ENCODE results near the gene UBE2E2. TPM values are rescaled to one million over a fixed set of nuclear protein-coding genes. Genes with fewer than 3 reads are reported as not detected.

The UBE2E2 gene
- total and polyA plus RNA-seq, 9 donors = 25.5 to 84.9 (median 38.5) TPM

DNA sequence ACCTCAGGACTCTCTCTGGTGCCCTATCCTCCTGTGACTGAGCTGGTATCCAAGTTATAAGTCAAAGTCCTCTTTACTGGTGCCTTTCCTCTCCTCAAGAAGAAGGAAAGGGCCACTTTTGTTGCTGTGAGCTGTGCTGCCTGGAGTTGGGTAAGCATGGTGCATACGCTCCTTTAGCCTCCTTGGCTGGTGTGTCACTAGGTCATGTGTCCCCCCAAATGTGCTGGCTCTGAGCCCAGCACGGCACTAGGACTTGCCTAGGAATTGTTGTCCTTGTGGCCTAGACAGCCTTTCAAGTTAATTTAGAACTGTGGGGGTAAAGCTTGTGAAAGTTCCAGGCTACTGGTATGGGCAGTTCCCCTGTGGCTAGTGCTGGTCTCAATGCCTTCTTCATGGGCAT, 113.8 kb downstream of the UBE2E2 start:
- Histone ChIP-seq H3K4me3 (no peak overlapping the region), H3K9me3 (no peaks in the 10 kb centered on the region), H3K27me3 (no peaks in the 10 kb centered on the region), H3K4me1 (ENCODE audit: insufficient read depth) (peaks cover 2% of the 10 kb centered on the region), H3K27ac (no peak overlapping the region), H3K36me3 (no peaks in the 10 kb centered on the region)
- TF ChIP-seq POLR2A (IDR thresholded peaks at IDR 0.05) = no peak
- TF ChIP-seq CTCF (IDR thresholded peaks at IDR 0.05) = no peak
- no peak for TF ChIP-seq EP300 (IDR thresholded peaks at IDR 0.05)
- WGBS, 3 donors = 96 to 100% (median 97%) methylated on average over 2 of the region's 2 CpGs
- intact Hi-C loops (cut with DNase I) = no loop called here
- no peak for DNase-seq

DNA sequence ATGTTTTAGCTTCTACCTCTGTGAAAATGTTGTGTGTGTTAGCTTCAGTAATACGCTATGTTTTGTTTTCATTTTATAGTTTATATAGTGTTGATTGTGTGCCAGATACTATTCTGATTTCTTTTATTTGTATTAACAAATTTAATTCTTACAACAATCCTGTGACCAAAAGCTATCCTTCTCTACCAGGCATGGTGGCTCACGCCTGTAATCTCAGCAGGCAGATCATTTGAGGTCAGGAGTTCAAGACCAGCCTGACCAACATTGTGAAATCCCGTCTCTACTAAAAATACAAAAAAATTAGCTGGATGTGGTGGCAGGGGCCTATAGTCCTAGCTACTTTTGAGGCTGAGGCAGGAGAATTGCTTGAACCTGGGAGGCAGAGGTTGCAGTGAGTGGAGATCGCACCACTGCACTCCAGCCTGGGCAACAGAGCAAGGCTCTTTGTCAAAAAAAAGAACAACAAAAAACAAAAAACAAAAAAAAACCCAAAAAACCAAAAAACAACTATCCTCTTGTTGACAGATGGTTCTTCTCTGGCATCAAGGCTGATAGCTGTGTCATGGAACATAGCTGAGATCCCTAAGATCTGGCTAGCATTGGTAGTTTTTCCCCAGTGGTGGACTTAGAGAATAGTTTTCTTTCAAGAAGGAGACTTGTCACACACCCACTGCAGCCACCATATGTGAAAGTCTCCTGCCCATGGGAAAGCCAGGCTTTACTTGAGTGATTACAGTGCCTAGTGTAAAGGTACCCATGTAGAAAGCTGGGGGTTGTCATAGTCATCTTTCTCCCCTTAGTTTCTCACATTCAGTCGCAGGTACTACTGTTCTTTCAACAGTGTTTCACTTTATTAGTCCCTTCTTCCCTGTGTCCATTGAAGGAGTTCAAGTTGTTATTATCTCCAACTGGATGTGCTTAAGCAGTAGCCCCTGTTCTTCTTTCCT, 116.5 kb downstream of the UBE2E2 start:
- no peak for TF ChIP-seq CTCF (IDR thresholded peaks at IDR 0.05)
- TF ChIP-seq EP300 (IDR thresholded peaks at IDR 0.05) = no peak
- TF ChIP-seq POLR2A (IDR thresholded peaks at IDR 0.05) = no peak
- intact Hi-C loops (cut with DNase I) = no loop called here
- DNase-seq = no peak
- Histone ChIP-seq H3K4me1 (ENCODE audit: insufficient read depth) (no peaks in the 10 kb centered on the region), H3K27me3 (no peaks in the 10 kb centered on the region), H3K36me3 (no peaks in the 10 kb centered on the region), H3K9me3 (no peaks in the 10 kb centered on the region), H3K27ac (no peak overlapping the region), H3K4me3 (no peak overlapping the region)
- 93 to 98% (median 94%) methylated on average over 5 of the region's 5 CpGs for WGBS, 3 donors

- no peaks in the 10 kb centered on the region for H3K27me3 ChIP-seq
- 90 to 92% (median 91%) methylated on average over 10 of the region's 10 CpGs for WGBS, 3 donors
- H3K4me3 ChIP-seq = no peak overlapping the region
- intact Hi-C loops (cut with DNase I) = no loop called here
- no peaks in the 10 kb centered on the region for H3K36me3 ChIP-seq
- H3K9me3 ChIP-seq = no peaks in the 10 kb centered on the region
- no peaks in the 10 kb centered on the region for H3K4me1 ChIP-seq (ENCODE audit: insufficient read depth)
- TF ChIP-seq CTCF (IDR thresholded peaks at IDR 0.05) = no peak
- no peak for TF ChIP-seq POLR2A (IDR thresholded peaks at IDR 0.05)
- no peak for TF ChIP-seq EP300 (IDR thresholded peaks at IDR 0.05)
- no peak overlapping the region for H3K27ac ChIP-seq
- no peak for DNase-seq
These were observed 117.8 kb downstream of the UBE2E2 start for GRCh38 chr3:23320586-23321570.

- H3K36me3 ChIP-seq = no peaks in the 10 kb centered on the region
- H3K9me3 ChIP-seq = no peaks in the 10 kb centered on the region
- no peak for DNase-seq
- WGBS, 3 donors = 6 to 25% (median 9%) methylated on average over 1 of the region's 1 CpG
- H3K27ac ChIP-seq = no peak overlapping the region
- H3K4me3 ChIP-seq = no peak overlapping the region
- intact Hi-C loops (cut with DNase I) = no loop called here
- TF ChIP-seq POLR2A (IDR thresholded peaks at IDR 0.05) (no peak), EP300 (IDR thresholded peaks at IDR 0.05) (no peak), CTCF (IDR thresholded peaks at IDR 0.05) (no peak)
- H3K4me1 ChIP-seq (ENCODE audit: insufficient read depth) = no peaks in the 10 kb centered on the region
- H3K27me3 ChIP-seq = no peaks in the 10 kb centered on the region
These were observed 121.6 kb downstream of the UBE2E2 start for GRCh38 chr3:23324745-23325144.

Data from ovary (tissue), 9 donors.